GM18511 (cell line): ENCODE measurements around the gene ZNF502.

Source experiments
- ATAC-seq: cut with Tn5 transposase; IDR thresholded peaks from one replicate; pipeline ENCODE4 v1.9.1; 2021; ENCODE audit warnings: mild to moderate bottlenecking, moderate library complexity; ENCODE audit not compliant: unreplicated experiment

Gene ZNF502

GRCh38 chr3:44764248-44764647 lies 51.8 kb downstream of the ZNF502 start:
- no peak for ATAC-seq

GRCh38 chr3:44771424-44772098 lies 59.1 kb downstream of the ZNF502 start:
- no peak for ATAC-seq

GRCh38 chr3:44772099-44772442 lies 59.6 kb downstream of the ZNF502 start:
- no peak for ATAC-seq
